ENCODE results near the gene PERCC1.

GRCh38 chr16:1387331-1387730 lies 43.5 kb upstream of the PERCC1 start:
- TF ChIP-seq, protein P1, sequence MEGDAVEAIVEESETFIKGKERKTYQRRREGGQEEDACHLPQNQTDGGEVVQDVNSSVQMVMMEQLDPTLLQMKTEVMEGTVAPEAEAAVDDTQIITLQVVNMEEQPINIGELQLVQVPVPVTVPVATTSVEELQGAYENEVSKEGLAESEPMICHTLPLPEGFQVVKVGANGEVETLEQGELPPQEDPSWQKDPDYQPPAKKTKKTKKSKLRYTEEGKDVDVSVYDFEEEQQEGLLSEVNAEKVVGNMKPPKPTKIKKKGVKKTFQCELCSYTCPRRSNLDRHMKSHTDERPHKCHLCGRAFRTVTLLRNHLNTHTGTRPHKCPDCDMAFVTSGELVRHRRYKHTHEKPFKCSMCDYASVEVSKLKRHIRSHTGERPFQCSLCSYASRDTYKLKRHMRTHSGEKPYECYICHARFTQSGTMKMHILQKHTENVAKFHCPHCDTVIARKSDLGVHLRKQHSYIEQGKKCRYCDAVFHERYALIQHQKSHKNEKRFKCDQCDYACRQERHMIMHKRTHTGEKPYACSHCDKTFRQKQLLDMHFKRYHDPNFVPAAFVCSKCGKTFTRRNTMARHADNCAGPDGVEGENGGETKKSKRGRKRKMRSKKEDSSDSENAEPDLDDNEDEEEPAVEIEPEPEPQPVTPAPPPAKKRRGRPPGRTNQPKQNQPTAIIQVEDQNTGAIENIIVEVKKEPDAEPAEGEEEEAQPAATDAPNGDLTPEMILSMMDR (IDR thresholded peaks at IDR 0.05): no peak
- no peak for TF ChIP-seq POLR2A (IDR thresholded peaks at IDR 0.05)
